NCI-H146 (cell line): ENCODE measurements around the gene NDFIP1.

Experiments
- DNase-seq: peaks from one replicate; lab custom pipeline; 2025; lab: John Stamatoyannopoulos, UW

The NDFIP1 gene

DNA sequence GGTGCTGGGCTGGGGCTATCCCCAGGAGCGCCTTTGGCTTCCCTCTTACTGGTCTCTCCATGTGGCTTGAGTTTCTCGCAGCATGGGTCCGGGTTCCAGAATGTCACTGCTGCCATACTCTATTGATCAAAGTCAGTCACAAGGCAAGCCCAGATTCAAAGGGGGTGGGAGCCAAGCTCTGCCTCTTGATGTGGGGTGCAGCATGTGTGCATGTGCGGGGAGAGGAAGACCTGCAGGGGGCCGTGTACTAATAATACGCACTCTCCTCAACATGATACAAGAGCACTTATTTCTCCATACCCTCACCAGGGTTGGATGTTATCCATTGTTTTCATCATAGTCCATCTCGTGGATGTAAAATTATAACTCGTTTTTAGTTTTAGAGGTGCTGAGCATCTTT, 81.2 kb downstream of the NDFIP1 start:
- no peak for DNase-seq

GRCh38 chr5:142191776-142192175, 83.2 kb downstream of the NDFIP1 start:
- no peak for DNase-seq

DNA sequence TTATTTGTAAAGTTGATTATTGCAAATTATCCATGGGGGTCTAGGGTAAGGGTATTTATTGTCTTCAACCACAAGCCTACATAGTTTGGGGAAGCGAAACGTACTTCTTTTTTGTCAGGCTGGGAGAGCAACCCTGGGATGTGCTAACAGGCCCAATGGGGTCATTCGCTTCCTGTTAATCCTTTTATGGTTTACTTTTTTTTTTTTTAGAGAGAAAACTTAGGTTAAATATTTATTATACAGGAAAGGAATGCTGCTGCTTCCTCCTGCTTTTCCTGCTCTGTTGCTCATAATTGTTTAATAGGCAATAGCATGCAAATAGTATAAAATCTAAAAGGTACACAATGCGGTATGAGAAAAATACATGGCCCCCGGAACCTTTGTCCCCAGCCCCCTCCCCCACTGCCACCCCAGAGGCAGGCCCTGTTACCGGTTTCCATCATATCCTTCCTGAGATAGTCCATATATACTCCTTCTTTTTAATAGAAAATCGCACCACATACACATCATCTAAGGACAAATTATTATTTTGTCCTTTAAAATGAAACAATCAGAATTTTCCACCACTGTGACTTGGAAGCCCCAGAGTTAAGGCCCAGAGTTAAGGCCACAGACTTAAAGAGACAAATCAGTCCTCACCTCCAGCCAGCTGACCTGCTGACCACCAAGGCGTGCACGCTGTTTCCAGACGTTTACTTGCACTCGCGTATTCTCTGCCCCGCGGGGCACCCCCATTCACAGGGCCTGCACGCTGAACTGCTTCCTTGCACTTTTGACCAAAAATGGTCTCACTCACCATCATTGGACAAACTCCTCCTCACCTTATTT, 83.9 kb downstream of the NDFIP1 start:
- DNase-seq, result no peak

- no peak for DNase-seq
These were observed 84.5 kb downstream of the NDFIP1 start for GRCh38 chr5:142193114-142193428.

GRCh38 chr5:142197098-142197497, 88.5 kb downstream of the NDFIP1 start:
- no peak for DNase-seq

DNA sequence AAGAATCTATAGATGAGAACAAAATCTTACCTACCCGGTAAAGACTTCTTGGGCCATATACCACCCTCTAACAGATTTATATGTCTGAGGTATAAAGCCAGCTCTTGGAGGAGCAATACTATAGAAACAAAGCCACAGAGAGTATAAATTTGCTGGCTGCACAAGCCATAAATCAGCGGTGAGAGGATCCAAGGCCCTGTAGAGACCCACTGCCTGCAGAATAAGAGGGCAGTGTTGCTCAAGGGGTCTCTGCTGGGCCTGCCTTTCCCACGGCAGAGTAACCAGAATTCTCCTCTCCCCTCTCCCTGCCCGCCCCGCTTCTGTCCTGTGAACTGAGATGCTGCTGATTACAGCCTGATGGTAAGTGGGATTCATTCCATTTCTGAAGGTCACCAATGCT, 89.2 kb downstream of the NDFIP1 start:
- no peak for DNase-seq

DNA sequence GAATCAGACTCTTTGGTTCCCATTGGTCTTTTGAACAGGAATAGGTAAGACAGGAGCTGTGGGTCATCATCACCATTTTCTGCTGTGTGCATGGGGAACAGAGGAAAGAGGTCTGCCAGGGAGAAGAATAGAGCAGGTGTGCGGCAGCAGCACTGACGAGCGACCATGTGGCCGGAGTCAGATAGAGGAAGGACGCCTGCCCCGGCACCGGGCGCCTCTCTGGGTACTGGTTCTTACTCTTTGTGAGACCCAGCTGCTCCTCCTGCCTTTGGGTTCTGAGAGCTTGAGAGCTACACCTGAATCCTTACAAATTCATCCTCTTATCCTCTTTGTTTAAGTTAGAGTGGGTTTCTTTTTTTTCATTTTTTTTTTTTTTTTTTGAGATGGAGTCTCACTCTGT, 90.8 kb downstream of the NDFIP1 start:
- no peak for DNase-seq

DNA sequence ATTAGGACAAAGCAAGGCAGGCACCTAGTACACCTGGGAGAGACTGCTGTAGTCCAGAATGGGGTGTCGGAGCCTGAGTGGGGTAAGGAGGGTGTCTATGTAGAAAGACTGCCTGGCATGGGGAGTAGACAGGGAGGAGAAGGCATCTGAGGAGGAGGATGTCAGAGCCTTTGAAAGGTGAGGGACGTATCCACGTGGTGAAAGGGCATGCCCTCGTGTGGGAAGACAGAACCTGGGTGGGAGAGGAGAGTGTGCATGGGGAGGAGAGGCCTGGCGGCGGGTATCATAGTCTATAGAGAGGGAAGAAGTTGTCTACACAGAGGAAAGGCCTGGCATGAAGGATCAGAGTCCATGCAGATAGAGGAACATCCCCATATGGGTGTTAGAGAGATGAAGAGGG, 91.8 kb downstream of the NDFIP1 start:
- DNase-seq, result no peak

DNA sequence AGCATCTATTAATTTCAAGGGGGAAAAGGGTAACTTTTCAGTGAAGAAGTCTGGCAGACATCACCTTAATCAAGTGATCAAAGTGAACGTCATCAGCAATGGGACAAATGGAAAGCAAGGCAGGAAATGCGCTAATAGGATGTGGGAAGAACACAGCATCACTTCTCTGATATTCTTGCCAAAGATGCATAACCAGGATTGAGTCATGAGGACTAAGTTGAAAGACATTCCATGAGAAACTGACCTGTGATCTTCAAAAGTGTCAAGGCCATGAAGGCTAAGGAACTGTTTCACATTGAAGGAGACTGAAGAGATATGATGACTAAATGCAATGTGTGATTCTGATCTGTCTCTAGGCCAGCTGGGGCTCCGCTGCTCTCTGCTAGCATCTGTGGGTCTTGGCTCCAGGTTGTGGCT, 92.9 kb downstream of the NDFIP1 start:
- no peak for DNase-seq

DNA sequence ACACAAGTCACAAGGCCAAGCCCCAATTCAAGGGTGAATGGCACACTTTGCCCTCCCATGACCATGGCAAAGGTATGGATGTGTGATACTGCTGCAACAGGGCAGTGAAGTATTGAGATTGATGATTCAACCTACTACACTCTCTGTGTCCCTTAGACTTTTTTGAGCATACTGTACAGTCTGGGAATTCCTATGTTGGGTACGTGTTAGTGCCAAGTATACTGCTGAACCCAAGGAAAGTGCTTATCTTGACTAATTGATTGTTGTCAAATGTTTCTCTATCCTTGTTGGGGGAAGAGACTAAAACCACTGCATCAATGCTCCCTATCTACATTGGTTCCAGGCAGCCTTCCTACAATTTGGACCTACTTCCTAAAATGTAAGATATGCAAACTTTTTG, 93.7 kb downstream of the NDFIP1 start:
- DNase-seq, result no peak
